Activated T-helper 17 cell treated with anti-CD3 and anti-CD28 coated beads, Interleukin-2, amount 50 U/mL, for 72 hours (primary cell): Measurements from ENCODE around the gene NOB1. TPM values are rescaled to one million over a fixed set of nuclear protein-coding genes. Genes with fewer than 3 reads are reported as not detected.
"Not testable (repeated sequence)": the region's sequence is repeated elsewhere in the genome, so short reads cannot be mapped to it uniquely, and the experiment has no call there.

Source experiments
- ATAC-seq: fragments of 150-1000 bp; cut with Tn5 transposase; replicated peaks from 2 replicates; pipeline ENCODE4 v1.10.0; 2021; ENCODE audit warnings: mild to moderate bottlenecking, moderate library complexity
- H3K27ac Mint-ChIP-seq: one replicate; pipeline ENCODE4 v1.8.0; 2022; ENCODE audit warnings: mixed read lengths
- H3K27me3 Mint-ChIP-seq: one replicate; pipeline ENCODE4 v1.8.0; 2022; ENCODE audit warnings: mixed read lengths
- H3K36me3 Mint-ChIP-seq: one replicate; pipeline ENCODE4 v1.8.0; 2022; ENCODE audit warnings: low read depth, mild to moderate bottlenecking, mixed read lengths
- H3K4me1 Mint-ChIP-seq: one replicate; pipeline ENCODE4 v1.8.0; 2022; ENCODE audit warnings: mixed read lengths
- H3K4me3 Mint-ChIP-seq: one replicate; pipeline ENCODE4 v1.8.0; 2022; ENCODE audit warnings: mild to moderate bottlenecking, mixed read lengths
- H3K9me3 Mint-ChIP-seq: one replicate; pipeline ENCODE4 v1.8.0; 2022; ENCODE audit warnings: mixed read lengths
- total RNA-seq, 2 donors: library from RNA; stranded (reverse); gene quantifications; one replicate each; pipeline ENCODE4 v1.2.3, GENCODE V29; 2022

NOB1 gene
- total RNA-seq, 2 donors from 2014 or later = 92.0 to 95.9 TPM

DNA sequence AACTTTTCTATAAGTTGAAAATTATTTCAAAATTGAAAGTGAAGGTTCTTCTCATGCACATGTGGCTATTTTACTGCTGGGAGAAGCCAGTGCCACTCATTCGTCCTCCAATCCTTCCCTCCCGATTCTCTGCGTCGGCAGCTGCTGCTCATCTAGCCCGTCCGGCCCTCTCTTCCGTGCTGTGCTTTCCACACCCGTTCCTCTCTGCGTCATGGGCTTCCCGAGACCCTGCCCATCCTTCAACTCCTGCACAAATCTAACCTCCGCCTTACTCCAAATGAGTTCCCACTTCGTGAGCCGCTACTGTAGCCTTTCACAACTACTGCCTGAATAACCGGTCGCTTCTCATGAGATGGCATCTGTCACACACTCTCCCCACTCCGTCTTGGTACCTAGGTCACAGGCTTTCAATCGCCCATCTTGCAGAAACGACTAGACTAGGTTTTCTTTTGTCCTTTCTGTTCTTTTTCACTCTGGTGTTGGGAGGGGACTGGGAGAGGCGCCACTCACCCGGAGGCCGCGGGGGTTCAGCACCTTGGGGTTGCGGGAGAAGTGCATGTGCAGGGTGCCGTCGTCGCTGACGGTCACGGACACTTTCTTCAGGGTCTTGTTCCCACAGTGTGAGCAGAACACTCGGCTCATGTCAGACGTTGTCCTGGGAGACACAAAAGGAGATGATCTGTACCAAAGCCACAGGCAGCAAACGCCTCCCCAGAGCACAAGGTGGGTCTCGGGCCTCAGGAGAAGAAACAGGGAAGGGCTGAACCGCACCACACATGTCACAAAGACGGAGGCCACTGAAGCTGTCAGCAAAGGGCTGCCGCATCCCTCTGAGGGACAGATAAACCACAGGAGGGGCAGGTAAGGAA is 10.1 kb downstream of the NOB1 start:
- Mint-ChIP-seq H3K4me3 (no peak overlapping the region), H3K27ac (no peak overlapping the region), H3K36me3 (peaks cover 98% of the 10 kb centered on the region), H3K27me3 (no peaks in the 10 kb centered on the region), H3K4me1 (peaks cover 14% of the 10 kb centered on the region), H3K9me3 (no peaks in the 10 kb centered on the region)
- ATAC-seq = no peak

DNA sequence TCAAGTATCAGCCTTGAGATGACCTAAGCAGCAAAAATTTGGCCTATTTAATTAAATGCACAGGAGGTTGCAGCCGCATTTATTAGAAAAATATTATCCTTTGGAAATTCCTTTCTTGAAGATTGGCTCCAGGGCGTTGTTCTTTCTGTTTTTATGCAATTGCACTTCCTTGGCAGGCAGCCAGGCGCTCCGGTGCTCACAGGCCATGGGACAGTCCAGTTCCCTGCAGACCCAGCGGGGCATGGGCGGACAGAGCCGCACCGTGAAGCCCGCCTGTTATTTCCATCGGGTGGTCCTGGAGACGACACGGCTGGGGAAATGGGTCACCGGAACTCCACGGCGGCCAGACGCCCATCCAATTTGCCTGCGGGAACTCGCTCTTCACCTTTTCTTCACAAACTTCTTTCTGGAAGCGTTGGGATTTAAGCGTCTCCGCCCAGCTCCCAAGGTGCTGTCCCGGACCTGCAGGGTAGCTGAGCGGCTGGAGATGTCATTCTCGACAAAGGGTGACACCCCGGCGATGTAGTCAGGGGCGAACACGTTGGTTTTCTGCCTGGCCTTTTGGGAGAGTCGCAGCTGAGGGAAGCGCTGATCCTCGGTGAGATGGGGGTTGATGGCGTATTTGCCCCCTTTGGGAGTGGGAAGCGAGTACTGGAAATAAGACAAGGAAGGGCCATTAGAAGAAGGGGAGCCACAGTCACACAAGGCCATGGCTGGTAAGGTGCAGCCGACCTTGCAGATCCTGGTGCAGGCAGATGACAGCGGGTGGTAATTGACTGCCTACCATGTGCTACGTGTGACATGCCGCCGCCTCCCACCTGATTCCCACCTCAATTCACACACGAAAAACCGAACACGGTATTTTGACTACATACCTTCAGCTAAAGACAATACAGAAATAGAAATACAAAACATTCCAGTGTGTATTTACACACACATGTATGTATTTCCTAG is 12.5 kb downstream of the NOB1 start:
- Mint-ChIP-seq H3K27me3 (no peaks in the 10 kb centered on the region), H3K4me1 (peaks cover 5% of the 10 kb centered on the region), H3K9me3 (no peaks in the 10 kb centered on the region), H3K36me3 (peaks cover 80% of the 10 kb centered on the region), H3K27ac (no peak overlapping the region), H3K4me3 (no peak overlapping the region)
- ATAC-seq = no peak

DNA sequence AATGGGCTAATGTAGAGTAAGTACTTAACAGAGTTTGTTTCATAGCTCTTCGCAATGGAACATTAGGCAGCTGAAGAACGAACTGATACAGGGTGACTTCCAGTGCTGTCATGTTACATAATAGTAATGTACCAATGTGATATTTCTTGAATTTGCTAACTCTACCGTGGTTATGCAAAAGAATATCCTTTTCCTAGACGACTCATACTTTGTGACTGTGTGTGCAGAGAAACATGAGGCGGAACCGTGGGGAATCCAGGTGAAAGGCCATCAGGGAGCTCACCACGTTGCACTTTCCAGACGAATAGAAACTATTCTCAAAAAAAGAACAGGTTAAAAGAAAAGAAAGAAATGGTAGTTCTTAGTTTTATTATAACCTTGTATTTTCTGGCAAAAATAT is 13.2 kb downstream of the NOB1 start:
- Mint-ChIP-seq H3K36me3 (peaks cover 73% of the 10 kb centered on the region), H3K4me3 (no peak overlapping the region), H3K4me1 (peaks cover 5% of the 10 kb centered on the region), H3K9me3 (no peaks in the 10 kb centered on the region), H3K27ac (no peak overlapping the region), H3K27me3 (no peaks in the 10 kb centered on the region)
- no peak for ATAC-seq

DNA sequence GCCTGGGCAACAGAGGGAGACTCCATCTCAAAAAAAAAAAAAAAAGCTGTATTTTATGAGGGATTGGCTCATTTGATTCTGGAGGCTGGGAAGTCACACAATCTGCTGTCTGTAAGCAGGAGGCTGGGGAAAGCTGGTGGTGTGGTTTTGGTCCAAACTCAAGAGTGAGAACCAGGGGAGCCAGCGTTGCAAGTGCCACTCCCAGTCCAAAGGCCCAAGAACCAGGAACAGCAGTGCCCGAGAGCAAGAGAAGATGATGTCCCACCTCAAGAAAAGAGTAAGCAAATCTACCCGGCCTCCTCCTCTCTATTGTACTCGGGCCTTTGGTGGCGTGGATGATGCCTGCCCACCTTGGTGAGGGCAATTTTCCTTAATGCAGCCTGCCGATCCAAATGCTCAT is 22.6 kb downstream of the NOB1 start:
- no peak overlapping the region for H3K4me3 Mint-ChIP-seq
- no peaks in the 10 kb centered on the region for H3K27me3 Mint-ChIP-seq
- H3K4me1 Mint-ChIP-seq = no peaks in the 10 kb centered on the region
- no peaks in the 10 kb centered on the region for H3K36me3 Mint-ChIP-seq
- no peaks in the 10 kb centered on the region for H3K9me3 Mint-ChIP-seq
- no peak for ATAC-seq
- H3K27ac Mint-ChIP-seq = no peak overlapping the region

DNA sequence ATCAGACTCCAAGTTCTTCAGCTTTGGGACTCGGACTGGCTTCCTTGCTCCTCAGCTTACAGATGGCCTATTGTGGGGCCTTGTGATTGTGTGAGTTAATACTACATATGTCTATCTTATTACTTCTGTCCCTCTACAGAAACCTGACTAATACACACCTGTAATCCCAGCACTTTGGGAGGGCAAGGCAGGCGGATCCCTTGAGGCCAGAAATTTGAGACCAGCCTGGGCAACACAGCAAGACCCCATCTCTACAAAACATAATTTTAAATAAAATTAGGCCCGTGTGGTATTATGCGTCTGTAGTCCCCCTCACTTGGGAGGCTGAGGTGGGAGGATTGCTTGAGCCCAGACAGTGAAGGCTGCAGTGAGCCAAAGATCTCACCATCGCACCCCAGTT is 23.4 kb downstream of the NOB1 start:
- not testable (repeated sequence) for H3K4me1 Mint-ChIP-seq, H3K36me3 Mint-ChIP-seq, ATAC-seq, H3K27ac Mint-ChIP-seq, H3K9me3 Mint-ChIP-seq, H3K4me3 Mint-ChIP-seq, H3K27me3 Mint-ChIP-seq

DNA sequence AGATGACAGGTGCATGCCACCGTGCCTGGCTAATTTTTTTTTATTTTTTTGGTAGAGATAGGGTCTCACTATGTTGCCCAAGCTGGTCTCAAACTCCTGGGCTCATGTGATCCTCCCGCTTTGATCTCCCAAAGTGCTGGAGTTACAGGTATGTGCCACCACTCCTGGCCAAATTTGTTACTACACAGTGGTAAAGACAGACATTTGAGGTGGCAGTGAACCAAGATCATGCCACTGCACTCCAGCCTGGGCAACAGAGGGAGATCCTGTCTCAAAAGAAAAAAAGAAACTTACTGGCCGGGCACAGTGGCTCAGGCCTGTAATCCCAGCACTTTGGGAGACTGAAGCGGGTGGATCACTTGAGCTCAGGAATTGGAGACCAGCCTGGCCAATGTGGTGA is 25.7 kb downstream of the NOB1 start:
- ATAC-seq, H3K27me3 Mint-ChIP-seq, H3K4me3 Mint-ChIP-seq, H3K4me1 Mint-ChIP-seq, H3K36me3 Mint-ChIP-seq, H3K27ac Mint-ChIP-seq, H3K9me3 Mint-ChIP-seq: not testable (repeated sequence)

DNA sequence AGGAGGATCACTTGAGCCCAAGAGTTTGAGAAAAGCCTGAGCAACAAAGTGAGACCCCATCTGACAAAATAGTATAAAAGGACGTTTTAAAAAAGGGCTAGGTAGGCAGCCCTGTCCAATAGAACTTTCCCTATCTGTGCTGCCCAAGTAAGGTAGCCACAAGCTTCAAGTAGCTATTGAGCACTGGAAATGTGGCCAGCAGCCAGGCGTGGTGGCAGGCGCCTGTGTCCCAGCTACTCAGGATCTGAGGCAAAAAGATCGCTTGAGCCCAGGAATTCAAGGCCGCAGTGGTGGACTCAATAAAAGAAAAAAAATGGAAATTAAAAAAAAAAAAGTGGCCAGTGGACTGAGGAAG is 26.8 kb downstream of the NOB1 start:
- Mint-ChIP-seq H3K9me3 (no peaks in the 10 kb centered on the region), H3K27me3 (no peaks in the 10 kb centered on the region), H3K4me3 (peak overlapping the region; percentile 100), H3K4me1 (peaks cover 9% of the 10 kb centered on the region), H3K27ac (peak overlapping the region; percentile 97), H3K36me3 (peaks cover 6% of the 10 kb centered on the region)
- no peak for ATAC-seq

DNA sequence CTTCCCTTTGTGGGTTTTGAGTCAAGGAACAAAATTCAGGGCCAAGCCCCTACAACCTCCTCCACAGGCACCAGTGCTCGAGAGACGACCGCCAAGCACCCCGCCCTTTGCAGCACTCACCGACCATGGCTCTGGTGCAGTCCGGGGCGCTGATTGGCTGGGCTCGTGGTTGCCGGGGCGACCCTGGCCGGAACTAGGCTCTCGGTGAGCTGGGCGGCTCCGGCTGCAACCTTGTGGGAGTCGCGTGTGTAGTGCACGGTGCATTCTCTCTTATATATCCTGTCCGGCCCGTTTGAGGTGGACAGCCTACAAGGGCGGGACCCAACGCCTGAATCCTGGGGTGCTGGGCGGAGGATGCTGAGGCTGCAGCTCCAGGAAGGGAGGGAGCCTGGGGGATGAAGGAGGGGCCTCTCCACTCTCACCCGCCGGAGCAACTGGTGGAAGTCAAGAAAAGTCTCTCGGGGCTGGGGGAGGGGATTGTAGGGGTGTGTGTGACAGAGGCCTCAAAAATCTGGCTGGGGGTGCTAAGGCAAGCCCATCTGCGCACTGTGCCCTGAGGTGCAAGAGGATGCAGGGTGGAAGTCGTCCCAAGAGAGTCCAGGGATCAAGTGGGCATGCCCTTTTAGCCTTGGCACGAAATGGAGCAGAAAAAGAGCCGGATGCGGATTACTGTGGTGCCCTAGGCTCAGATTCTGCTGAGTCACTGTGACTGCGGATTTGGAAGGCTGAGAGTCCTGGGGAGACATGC is 28.2 kb downstream of the NOB1 start, which contains the start of gene NQO1:
NQO1 (minus strand) TSS at position 248 of the 748 bp plus-strand sequence; CDS start at position 127, 121 bp downstream.
- peak; percentile 99 for ATAC-seq
- Mint-ChIP-seq H3K9me3 (no peaks in the 10 kb centered on the region), H3K4me1 (peaks cover 9% of the 10 kb centered on the region), H3K36me3 (peaks cover 6% of the 10 kb centered on the region), H3K4me3 (peak within 1 kb of the TSS; percentile 100), H3K27ac (peak within 1 kb of the TSS; percentile 97), H3K27me3 (no peaks in the 10 kb centered on the region)

DNA sequence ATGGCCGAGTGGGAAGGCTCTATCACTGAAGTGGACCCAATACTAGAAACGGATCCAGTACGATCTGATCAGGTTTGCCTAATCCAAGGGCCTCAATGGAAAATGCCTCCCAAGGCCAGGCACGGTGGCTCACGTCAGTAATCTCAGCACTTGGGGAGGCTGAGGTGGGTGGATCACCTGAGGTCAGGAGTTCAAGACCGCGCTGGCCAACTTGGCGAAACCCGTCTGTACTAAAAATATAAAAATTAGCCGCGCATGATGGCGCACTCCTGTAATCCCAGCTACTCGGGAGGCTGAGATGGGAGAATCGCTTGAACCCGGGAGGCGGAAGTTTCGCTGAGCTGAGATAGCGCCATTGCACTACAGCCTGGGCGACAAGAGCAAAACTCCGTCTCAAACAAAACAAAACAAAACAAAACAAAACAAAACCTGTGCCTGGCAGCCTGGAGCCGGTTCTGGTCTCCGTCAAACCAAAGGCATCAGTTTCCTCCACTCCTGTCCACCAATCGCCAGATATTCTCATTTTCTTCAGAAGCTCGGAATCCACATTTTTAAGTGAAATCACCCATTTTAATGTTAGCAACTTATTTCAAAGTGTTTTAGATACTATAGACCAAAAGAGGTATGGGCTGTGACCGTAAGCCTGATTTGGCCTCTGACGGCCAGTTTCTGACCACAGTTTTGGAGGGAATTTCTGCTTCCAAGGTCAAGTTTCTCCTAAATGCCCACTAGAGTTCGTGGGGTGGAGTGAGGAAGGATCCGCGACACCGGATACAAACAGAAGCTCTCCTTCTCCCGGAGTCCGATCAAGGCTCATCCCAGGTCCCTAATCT is 29.0 kb downstream of the NOB1 start:
- Mint-ChIP-seq H3K4me1 (peaks cover 9% of the 10 kb centered on the region), H3K4me3 (peak overlapping the region; percentile 100), H3K36me3 (peaks cover 6% of the 10 kb centered on the region), H3K9me3 (no peaks in the 10 kb centered on the region), H3K27ac (peak overlapping the region; percentile 97), H3K27me3 (no peaks in the 10 kb centered on the region)
- no peak for ATAC-seq

DNA sequence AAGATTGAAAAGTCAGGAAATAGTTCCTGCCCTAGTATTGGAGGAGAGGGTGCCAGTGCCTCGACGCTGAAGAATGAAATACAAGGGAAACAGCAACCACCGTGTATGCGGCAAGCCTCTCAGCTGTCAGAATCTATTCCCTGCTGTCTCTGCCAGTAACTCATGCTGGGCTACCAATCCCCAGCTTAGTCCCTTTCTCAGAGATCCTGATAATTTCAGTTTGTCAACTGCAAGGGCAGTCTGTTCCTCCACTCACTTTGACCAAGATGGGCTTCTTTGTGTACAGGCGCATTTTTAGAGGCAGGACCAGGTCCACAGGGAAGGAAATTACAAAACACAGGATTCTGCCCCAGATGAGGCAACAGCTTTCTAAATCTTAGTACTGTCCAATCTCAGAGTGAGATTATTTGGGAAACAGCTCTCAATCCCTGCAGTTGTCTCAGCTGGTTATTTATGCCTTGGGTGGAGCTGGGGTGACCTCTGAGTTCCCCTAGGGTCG is 29.7 kb downstream of the NOB1 start:
- Mint-ChIP-seq H3K27me3 (no peaks in the 10 kb centered on the region), H3K4me1 (peaks cover 9% of the 10 kb centered on the region), H3K27ac (no peak overlapping the region), H3K36me3 (peaks cover 6% of the 10 kb centered on the region), H3K9me3 (no peaks in the 10 kb centered on the region), H3K4me3 (peak overlapping the region; percentile 100)
- ATAC-seq = no peak

DNA sequence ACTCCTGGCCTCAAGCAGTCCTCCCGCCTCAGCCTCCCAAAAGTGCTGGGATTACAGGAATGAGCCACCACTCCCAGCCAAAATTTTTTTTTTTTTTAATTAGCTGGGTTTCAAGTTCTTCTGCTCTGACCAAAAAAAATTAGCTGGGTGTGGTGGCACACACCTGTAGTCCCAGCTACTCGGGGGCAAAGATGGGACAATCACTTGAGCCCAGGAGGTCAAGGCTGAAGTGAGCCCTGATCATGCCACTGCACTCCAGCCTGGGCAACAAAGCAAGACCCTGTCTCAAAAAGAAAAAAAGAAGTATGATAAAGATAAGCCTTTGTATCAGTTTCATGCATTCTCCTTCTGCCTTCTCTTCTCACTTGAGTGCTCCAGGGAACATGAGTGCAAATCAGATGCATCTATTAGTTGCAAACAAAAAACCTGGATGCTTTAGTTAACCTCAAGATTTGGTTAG is 30.3 kb downstream of the NOB1 start:
- Mint-ChIP-seq H3K4me1 (peaks cover 9% of the 10 kb centered on the region), H3K9me3 (no peaks in the 10 kb centered on the region), H3K27ac (no peak overlapping the region), H3K4me3 (no peak overlapping the region), H3K36me3 (peaks cover 6% of the 10 kb centered on the region), H3K27me3 (no peaks in the 10 kb centered on the region)
- ATAC-seq = no peak

DNA sequence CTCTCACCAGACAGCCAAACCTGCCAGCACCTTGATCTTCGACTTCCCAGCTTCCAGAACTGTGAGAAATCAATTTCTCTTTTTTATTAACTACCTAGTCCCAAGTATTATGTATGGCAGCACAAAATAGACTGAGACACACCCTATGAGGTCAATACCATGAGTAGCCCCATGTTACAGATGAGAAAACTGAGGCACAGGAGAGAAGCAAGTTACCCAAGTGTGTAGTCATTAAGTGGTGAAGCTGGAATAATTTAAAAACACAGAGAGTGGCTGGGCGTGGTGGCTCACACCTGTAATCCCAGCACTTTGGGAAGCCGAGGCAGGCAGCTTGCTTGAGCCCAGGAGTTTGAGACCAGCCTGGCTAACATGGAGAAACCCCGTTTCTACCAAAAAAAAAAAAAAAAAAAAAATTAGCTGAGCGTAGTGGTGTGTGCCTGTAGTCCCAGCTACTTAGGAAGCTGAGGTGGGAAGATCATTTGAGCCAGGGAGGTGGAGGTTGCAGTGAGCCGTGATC is 33.2 kb downstream of the NOB1 start:
- H3K4me1 Mint-ChIP-seq = peaks cover 3% of the 10 kb centered on the region
- no peak overlapping the region for H3K27ac Mint-ChIP-seq
- peaks cover 8% of the 10 kb centered on the region for H3K36me3 Mint-ChIP-seq
- no peaks in the 10 kb centered on the region for H3K27me3 Mint-ChIP-seq
- H3K9me3 Mint-ChIP-seq = no peaks in the 10 kb centered on the region
- H3K4me3 Mint-ChIP-seq = no peak overlapping the region
- ATAC-seq = no peak

DNA sequence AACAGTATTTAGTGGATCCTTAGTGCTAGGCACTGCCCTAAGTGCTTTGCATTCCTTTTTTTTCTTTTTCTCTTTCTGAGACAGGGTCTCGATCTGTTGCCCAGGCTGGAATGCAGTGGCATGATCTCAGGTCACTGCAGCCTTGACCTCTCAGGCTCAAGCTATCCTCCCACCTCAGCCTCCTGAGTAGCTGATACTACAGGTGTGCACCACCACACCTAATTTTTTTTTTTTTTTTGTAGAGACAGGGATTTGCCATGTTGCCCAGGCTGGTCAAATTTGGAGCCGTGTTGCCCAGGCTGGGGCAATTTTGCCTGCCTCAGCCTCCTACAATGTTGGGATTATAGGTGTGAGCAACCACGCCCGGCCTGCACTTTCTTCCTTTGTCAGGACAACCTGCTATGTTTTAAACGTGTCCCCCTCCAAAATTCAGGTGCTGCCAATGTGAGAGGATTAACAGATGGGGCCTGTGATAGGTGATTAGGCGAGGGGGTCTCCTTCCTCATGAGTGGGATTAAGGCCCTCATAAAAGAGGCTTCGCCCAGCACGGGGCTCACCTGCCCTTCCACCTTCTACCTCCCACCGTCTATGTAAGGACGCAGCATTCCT is 33.8 kb downstream of the NOB1 start:
- Mint-ChIP-seq H3K4me1 (no peaks in the 10 kb centered on the region), H3K4me3 (no peak overlapping the region), H3K36me3 (peaks cover 6% of the 10 kb centered on the region), H3K27me3 (no peaks in the 10 kb centered on the region), H3K27ac (no peak overlapping the region), H3K9me3 (no peaks in the 10 kb centered on the region)
- ATAC-seq = no peak
